SK-N-SH treated with all-trans-retinoic acid at 6 μM for 48 hours (cell line): ENCODE data around the gene POM121C.
"Not testable (repeated sequence)": the region's sequence is repeated elsewhere in the genome, so short reads cannot be mapped to it uniquely, and the experiment has no call there.

ENCODE experiments used
- ARNTL ChIP-seq: fragments of 450-650 bp; formaldehyde crosslinking; IDR thresholded peaks from 2 replicates; pipeline ENCODE4 v1.5.0; 2020; ENCODE audit warnings: low read depth, mild to moderate bottlenecking, moderate library complexity, borderline replicate concordance
- GLIS3 ChIP-seq: fragments of 250-450 bp; sonication (Bioruptor Pico); IDR thresholded peaks from 2 replicates; pipeline ENCODE4 v1.5.0; 2020; ENCODE audit warnings: mild to moderate bottlenecking, moderate library complexity
- ISL1 ChIP-seq: fragments of 250-450 bp; sonication (Bioruptor Pico); IDR thresholded peaks from 2 replicates; pipeline ENCODE4 v2.1.2; 2022; ENCODE audit warnings: mild to moderate bottlenecking, moderate library complexity
- ZNF8 ChIP-seq: fragments of 450-650 bp; formaldehyde crosslinking; IDR thresholded peaks from 2 replicates; pipeline ENCODE4 v1.5.0; 2020; ENCODE audit warnings: mild to moderate bottlenecking, moderate library complexity
- TF ChIP-seq, protein P1 (sequence below): fragments of 250-450 bp; sonication (Bioruptor Pico); IDR thresholded peaks from 2 replicates; pipeline ENCODE4 v1.8.0; 2020; ENCODE audit warnings: mild to moderate bottlenecking, moderate library complexity, borderline replicate concordance

DNA sequence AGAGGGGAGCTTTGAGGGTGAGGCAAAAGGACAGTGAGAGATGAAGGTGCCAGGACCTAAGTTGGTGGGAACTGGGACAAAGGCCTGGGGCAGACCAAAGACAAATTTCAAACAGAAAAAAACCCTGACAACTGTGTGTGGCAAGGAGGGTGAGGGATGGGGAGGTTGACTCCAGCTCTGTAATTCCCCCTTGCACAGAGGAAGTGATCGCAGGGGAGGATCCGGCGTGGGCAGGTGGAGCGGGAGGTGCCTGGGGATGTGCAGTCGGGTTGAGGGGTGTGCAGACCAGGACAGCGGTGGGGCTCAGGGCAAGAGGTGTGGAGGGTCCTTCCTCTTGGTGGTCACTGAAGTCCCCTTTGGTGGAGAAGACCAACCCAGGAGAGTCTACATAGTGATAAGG is 85.5 kb downstream of the POM121C start:
- TF ChIP-seq ISL1; GLIS3; ARNTL (CRISPR knock-in tag); ZNF8 (CRISPR knock-in tag): not testable (repeated sequence)
- TF ChIP-seq, protein P1, sequence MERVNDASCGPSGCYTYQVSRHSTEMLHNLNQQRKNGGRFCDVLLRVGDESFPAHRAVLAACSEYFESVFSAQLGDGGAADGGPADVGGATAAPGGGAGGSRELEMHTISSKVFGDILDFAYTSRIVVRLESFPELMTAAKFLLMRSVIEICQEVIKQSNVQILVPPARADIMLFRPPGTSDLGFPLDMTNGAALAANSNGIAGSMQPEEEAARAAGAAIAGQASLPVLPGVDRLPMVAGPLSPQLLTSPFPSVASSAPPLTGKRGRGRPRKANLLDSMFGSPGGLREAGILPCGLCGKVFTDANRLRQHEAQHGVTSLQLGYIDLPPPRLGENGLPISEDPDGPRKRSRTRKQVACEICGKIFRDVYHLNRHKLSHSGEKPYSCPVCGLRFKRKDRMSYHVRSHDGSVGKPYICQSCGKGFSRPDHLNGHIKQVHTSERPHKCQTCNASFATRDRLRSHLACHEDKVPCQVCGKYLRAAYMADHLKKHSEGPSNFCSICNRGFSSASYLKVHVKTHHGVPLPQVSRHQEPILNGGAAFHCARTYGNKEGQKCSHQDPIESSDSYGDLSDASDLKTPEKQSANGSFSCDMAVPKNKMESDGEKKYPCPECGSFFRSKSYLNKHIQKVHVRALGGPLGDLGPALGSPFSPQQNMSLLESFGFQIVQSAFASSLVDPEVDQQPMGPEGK (CRISPR knock-in tag) = not testable (repeated sequence)
